SK-N-SH treated with all-trans-retinoic acid at 6 μM for 48 hours (cell line): ENCODE measurements around the gene GCG.

ENCODE experiments used
- ATAC-seq: fragments of 200-7000 bp; cut with Tn5 transposase; 3 replicates; pipeline ENCODE4 v1.9.1; 2020; ENCODE audit warnings: mild to moderate bottlenecking, moderate library complexity
- ARNTL ChIP-seq: fragments of 450-650 bp; formaldehyde crosslinking; IDR thresholded peaks from 2 replicates; pipeline ENCODE4 v1.5.0; 2020; ENCODE audit warnings: low read depth, mild to moderate bottlenecking, moderate library complexity, borderline replicate concordance
- BACH2 ChIP-seq: fragments of 250-450 bp; sonication (Bioruptor Pico); IDR thresholded peaks from 2 replicates; pipeline ENCODE4 v1.9.0; 2021; ENCODE audit warnings: mild to moderate bottlenecking, borderline replicate concordance
- CREB5 ChIP-seq: fragments of 250-450 bp; sonication (Bioruptor Pico); IDR thresholded peaks from 2 replicates; pipeline ENCODE4 v1.5.1; 2020; ENCODE audit warnings: low read depth, mild to moderate bottlenecking, moderate library complexity
- CSDC2 ChIP-seq: fragments of 250-450 bp; sonication (Bioruptor Pico); IDR thresholded peaks from 2 replicates; pipeline ENCODE4 v1.5.0; 2020; ENCODE audit warnings: mild to moderate bottlenecking, moderate library complexity
- CSRNP3 ChIP-seq: fragments of 250-450 bp; sonication (Bioruptor Pico); IDR thresholded peaks from 2 replicates; pipeline ENCODE4 v1.5.1; 2021; ENCODE audit warnings: mild to moderate bottlenecking, moderate library complexity
- ESRRG ChIP-seq: fragments of 250-450 bp; sonication (Bioruptor Pico); IDR thresholded peaks from 2 replicates; pipeline ENCODE4 v1.6.1; 2021; ENCODE audit warnings: mild to moderate bottlenecking
- GLIS3 ChIP-seq: fragments of 250-450 bp; sonication (Bioruptor Pico); IDR thresholded peaks from 2 replicates; pipeline ENCODE4 v1.5.0; 2020; ENCODE audit warnings: mild to moderate bottlenecking, moderate library complexity
- ISL1 ChIP-seq: fragments of 250-450 bp; sonication (Bioruptor Pico); IDR thresholded peaks from 2 replicates; pipeline ENCODE4 v2.1.2; 2022; ENCODE audit warnings: mild to moderate bottlenecking, moderate library complexity
- OSR1 ChIP-seq: fragments of 250-450 bp; sonication (Bioruptor Pico); IDR thresholded peaks from 2 replicates; pipeline ENCODE4 v1.8.0; 2022; ENCODE audit warnings: moderate library complexity, mild to moderate bottlenecking, inconsistent platforms
- POU6F1 ChIP-seq: fragments of 250-450 bp; sonication (Bioruptor Pico); IDR thresholded peaks from 2 replicates; pipeline ENCODE4 v1.8.0; 2021; ENCODE audit warnings: low read depth, mild to moderate bottlenecking, moderate library complexity, borderline replicate concordance
- PPARA ChIP-seq: fragments of 250-450 bp; sonication (Bioruptor Pico); IDR thresholded peaks from 2 replicates; pipeline ENCODE4 v1.5.0; 2020; ENCODE audit warnings: mild to moderate bottlenecking, borderline replicate concordance
- RARB ChIP-seq: fragments of 250-450 bp; sonication (Bioruptor Pico); IDR thresholded peaks from 2 replicates; pipeline ENCODE4 v1.8.0; 2021; ENCODE audit warnings: mild to moderate bottlenecking, moderate library complexity
- SNAI2 ChIP-seq: fragments of 250-450 bp; sonication (Bioruptor Pico); IDR thresholded peaks from 2 replicates; pipeline ENCODE4 v1.5.0; 2020; ENCODE audit warnings: mild to moderate bottlenecking, moderate library complexity
- TCF4 ChIP-seq: fragments of 250-450 bp; sonication (Bioruptor Pico); IDR thresholded peaks from 2 replicates; pipeline ENCODE4 v1.8.0; 2021; ENCODE audit warnings: mild to moderate bottlenecking, moderate library complexity, borderline replicate concordance
- TOX ChIP-seq: fragments of 250-450 bp; sonication (Bioruptor Pico); IDR thresholded peaks from 2 replicates; pipeline ENCODE4 v1.8.0; 2021; ENCODE audit warnings: mild to moderate bottlenecking, moderate library complexity, borderline replicate concordance
- ZC3H10 ChIP-seq: fragments of 250-450 bp; sonication (Bioruptor Pico); IDR thresholded peaks from 2 replicates; pipeline ENCODE4 v1.5.1; 2021; ENCODE audit warnings: mild to moderate bottlenecking, moderate library complexity
- ZFP3 ChIP-seq: fragments of 250-450 bp; sonication (Bioruptor Pico); IDR thresholded peaks from 2 replicates; pipeline ENCODE4 v1.5.0; 2020; ENCODE audit warnings: mild to moderate bottlenecking, moderate library complexity
- ZFP30 ChIP-seq: fragments of 450-650 bp; formaldehyde crosslinking; IDR thresholded peaks from 2 replicates; pipeline ENCODE4 v1.5.0; 2022; ENCODE audit warnings: mild to moderate bottlenecking, moderate library complexity
- ZNF565 ChIP-seq: fragments of 450-650 bp; formaldehyde crosslinking; conservative IDR thresholded peaks from 2 replicates; pipeline ENCODE4 v1.5.0; 2020; ENCODE audit warnings: low read depth, mild to moderate bottlenecking, moderate library complexity
- ZNF70 ChIP-seq: fragments of 450-650 bp; formaldehyde crosslinking; IDR thresholded peaks from 2 replicates; pipeline ENCODE4 v1.5.0; 2020; ENCODE audit warnings: mild to moderate bottlenecking, moderate library complexity
- ZNF8 ChIP-seq: fragments of 450-650 bp; formaldehyde crosslinking; IDR thresholded peaks from 2 replicates; pipeline ENCODE4 v1.5.0; 2020; ENCODE audit warnings: mild to moderate bottlenecking, moderate library complexity

GCG gene

GRCh38 chr2:162106146-162106551 is 45.9 kb downstream of the GCG start:
- TF ChIP-seq TOX (CRISPR knock-in tag) (no peak), CSDC2 (CRISPR knock-in tag) (no peak), ZNF70 (CRISPR knock-in tag) (no peak), ZC3H10 (no peak), ZFP30 (CRISPR knock-in tag) (no peak), ZFP3 (CRISPR knock-in tag) (no peak), ZNF565 (CRISPR knock-in tag) (no peak), POU6F1 (CRISPR knock-in tag) (no peak), ARNTL (CRISPR knock-in tag) (no peak), ESRRG (CRISPR knock-in tag) (no peak)
- ATAC-seq: no peak

GRCh38 chr2:162103443-162104009 is 48.5 kb downstream of the GCG start:
- TF ChIP-seq ZNF8 (CRISPR knock-in tag): no peak
- no peak for TF ChIP-seq PPARA
- no peak for TF ChIP-seq GLIS3 (CRISPR knock-in tag)
- TF ChIP-seq ZC3H10: no peak
- TF ChIP-seq, all 23 proteins: peak for 0
- no peak; the same call in 2 of the 3 replicates for ATAC-seq

- TF ChIP-seq ZNF565 (CRISPR knock-in tag) (no peak), CSDC2 (CRISPR knock-in tag) (no peak), ESRRG (CRISPR knock-in tag) (no peak), BACH2 (CRISPR knock-in tag) (no peak), ZNF70 (CRISPR knock-in tag) (no peak), POU6F1 (CRISPR knock-in tag) (no peak), GLIS3 (CRISPR knock-in tag) (no peak), CSRNP3 (no peak), ARNTL (CRISPR knock-in tag) (no peak), PPARA (no peak), TCF4 (CRISPR knock-in tag) (no peak)
- ATAC-seq: no peak
Observed at GRCh38 chr2:162100579-162100978, 51.5 kb downstream of the GCG start.

GRCh38 chr2:162099836-162100235 is 52.2 kb downstream of the GCG start:
- TF ChIP-seq ZFP30 (CRISPR knock-in tag): no peak
- no peak for TF ChIP-seq RARB (CRISPR knock-in tag)
- TF ChIP-seq SNAI2 (CRISPR knock-in tag): no peak
- TF ChIP-seq ZNF70 (CRISPR knock-in tag): no peak
- no peak for TF ChIP-seq ZC3H10
- no peak for TF ChIP-seq CREB5 (CRISPR knock-in tag)
- no peak for TF ChIP-seq ESRRG (CRISPR knock-in tag)
- no peak for TF ChIP-seq ARNTL (CRISPR knock-in tag)
- no peak for TF ChIP-seq ISL1 (CRISPR knock-in tag)
- TF ChIP-seq GLIS3 (CRISPR knock-in tag): no peak
- no peak for TF ChIP-seq BACH2 (CRISPR knock-in tag)
- TF ChIP-seq POU6F1 (CRISPR knock-in tag): no peak
- no peak for TF ChIP-seq PPARA
- no peak for TF ChIP-seq ZNF8 (CRISPR knock-in tag)
- TF ChIP-seq ZFP3 (CRISPR knock-in tag): no peak
- no peak for TF ChIP-seq TOX (CRISPR knock-in tag)
- TF ChIP-seq CSDC2 (CRISPR knock-in tag): no peak
- TF ChIP-seq OSR1 (CRISPR knock-in tag): no peak
- no peak for ATAC-seq
